SK-N-MC (cell line): ENCODE results near the gene ICAM4.

Experiments used
- EZH2 ChIP-seq: fragments of 200-600 bp; sonication (generic); IDR thresholded peaks from one replicate; pipeline ENCODE4 v1.6.1; 2017; ENCODE audit warnings: antibody characterized with exemption
- FOXP2 ChIP-seq: optimal IDR thresholded peaks from 2 replicates; pipeline ENCODE3; 2011; ENCODE audit warnings: mild to moderate bottlenecking, moderate library complexity; ENCODE audit not compliant: insufficient read depth; ENCODE audit errors: extremely low read length, control extremely low read depth
- POLR2AphosphoS5 ChIP-seq: IDR thresholded peaks from 2 replicates; pipeline ENCODE4 v1.6.1; 2012; ENCODE audit warnings: mild to moderate bottlenecking, low read depth, low read length, borderline replicate concordance

DNA sequence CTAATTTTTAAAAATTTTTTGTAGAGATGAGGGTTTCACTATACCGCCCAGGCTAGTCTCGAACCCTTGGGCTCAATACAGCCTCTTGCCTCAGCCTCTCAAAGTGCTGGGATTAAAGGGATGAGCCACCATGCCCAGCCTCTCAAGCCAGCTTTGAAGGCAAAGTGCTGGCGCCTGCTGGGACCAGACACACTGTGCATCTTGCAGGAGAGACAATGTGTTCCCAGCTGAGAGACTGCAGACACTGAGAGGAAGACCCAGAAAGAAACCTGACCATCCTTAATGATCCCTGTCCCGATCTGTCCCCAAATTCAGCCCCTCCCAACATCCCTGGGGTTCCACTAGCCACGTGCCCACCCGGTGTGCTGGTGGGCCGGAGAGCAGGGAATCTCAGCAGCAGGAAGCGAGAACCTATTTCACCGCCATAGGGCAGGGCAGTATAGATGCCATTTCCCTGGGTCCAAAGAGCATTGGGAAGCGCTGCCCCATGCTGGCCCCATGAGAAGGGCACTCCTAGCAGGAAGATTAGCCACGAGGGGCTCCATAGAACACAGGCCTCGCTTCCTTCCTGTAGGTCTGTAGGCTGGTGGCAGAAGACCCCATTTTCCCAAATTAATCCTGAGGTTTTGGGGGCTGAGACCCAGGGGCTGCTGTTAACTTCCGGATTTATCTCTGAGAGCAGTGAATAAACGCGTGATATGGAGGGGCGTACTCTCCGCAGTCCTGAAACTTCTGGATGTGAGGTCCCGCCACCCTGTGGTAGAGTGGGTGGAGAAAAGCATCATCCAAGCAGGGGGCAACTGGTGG lies 45.6 kb downstream of the ICAM4 start:
- TF ChIP-seq POLR2AphosphoS5 (no peak), EZH2 (no peak), FOXP2 (no peak)
